Activated CD4-positive, alpha-beta T cell treated with anti-CD3 and anti-CD28 coated beads, Interleukin-2, amount 50 U/mL, for 48 hours (primary cell): ENCODE results near the gene MED29.

Experiments used
- DNase-seq, 2 experiments: peaks; one replicate each; pipeline ENCODE4 v3.0.0-alpha.2; 2020

The MED29 gene

GRCh38 chr19:39390751-39391437 is at the start of gene MED29, which contains the start of gene PAF1:
Gene MED29, plus strand, starts transcription at chr19:39391378. Its CDS starts 45 bp downstream, at chr19:39391423.
Gene PAF1, minus strand, starts transcription at chr19:39391106. Its CDS starts 242 bp downstream, at chr19:39390864.
- DNase-seq, result peak; percentile 94 to 96

GRCh38 chr19:39341719-39342604 is 49.2 kb upstream of the MED29 start, which contains the start of gene SAMD4B:
Gene SAMD4B, plus strand, starts transcription at chr19:39342421. Its CDS starts 14,473 bp downstream, at chr19:39356894.
- peak; percentile 98 to 99 for DNase-seq

- no peak for DNase-seq
These were observed 48.4 kb upstream of the MED29 start for GRCh38 chr19:39342647-39343305.

GRCh38 chr19:39345956-39346355 is 45.2 kb upstream of the MED29 start:
- DNase-seq, result no peak

- DNase-seq, result no peak
These were observed 43.6 kb upstream of the MED29 start for GRCh38 chr19:39347332-39348164.

- DNase-seq, result no peak
These were observed 41.9 kb upstream of the MED29 start for GRCh38 chr19:39349326-39349725.

- no peak for DNase-seq
These were observed 41.0 kb upstream of the MED29 start for GRCh38 chr19:39350156-39350555.

GRCh38 chr19:39351537-39352064 is 39.6 kb upstream of the MED29 start:
- peak; percentile 45 to 61 for DNase-seq

GRCh38 chr19:39352381-39353255 is 38.6 kb upstream of the MED29 start:
- DNase-seq, result no peak

- DNase-seq, result no peak
These were observed 35.9 kb upstream of the MED29 start for GRCh38 chr19:39355253-39355652.

GRCh38 chr19:39356073-39356472 is 35.1 kb upstream of the MED29 start:
- no peak for DNase-seq

- no peak for DNase-seq
These were observed 34.5 kb upstream of the MED29 start for GRCh38 chr19:39356647-39357046.

GRCh38 chr19:39359026-39359425 is 32.2 kb upstream of the MED29 start:
- DNase-seq, result no peak

GRCh38 chr19:39360599-39360998 is 30.6 kb upstream of the MED29 start:
- DNase-seq, result no peak

GRCh38 chr19:39362682-39363657 is 28.2 kb upstream of the MED29 start:
- DNase-seq, result no peak

- no peak for DNase-seq
These were observed 27.2 kb upstream of the MED29 start for GRCh38 chr19:39363901-39364457.

GRCh38 chr19:39365531-39365930 is 25.6 kb upstream of the MED29 start:
- DNase-seq, result no peak

- DNase-seq, result no peak
These were observed 22.0 kb upstream of the MED29 start for GRCh38 chr19:39369200-39369599.

- DNase-seq, result no peak
These were observed 20.4 kb upstream of the MED29 start for GRCh38 chr19:39370735-39371134.
